Coronary artery (tissue), 2 donors: Measurements from ENCODE around the gene TGM1.
A peak's percentile ranks its signal among the peaks of the same experiment; 100 is the strongest.

Experiments used
- DNase-seq: peaks from one replicate; pipeline ENCODE4 v3.0.0-alpha.2; 2017; ENCODE audit warnings: low spot score
- H3K27ac ChIP-seq, 2 donors: fragments of 200-600 bp; sonication (generic); one replicate each; pipeline ENCODE4 v1.5.1; 2016 to 2019
- H3K4me3 ChIP-seq: fragments of 200-600 bp; sonication (generic); 2 replicates; pipeline ENCODE4 v1.5.1; 2016; ENCODE audit warnings: mild to moderate bottlenecking, moderate library complexity
- TF ChIP-seq, protein P1 (sequence below): fragments of 200-600 bp; sonication (generic); IDR thresholded peaks from one replicate; pipeline ENCODE4 v1.5.1; 2019; ENCODE audit warnings: antibody characterized with exemption

Gene TGM1

DNA sequence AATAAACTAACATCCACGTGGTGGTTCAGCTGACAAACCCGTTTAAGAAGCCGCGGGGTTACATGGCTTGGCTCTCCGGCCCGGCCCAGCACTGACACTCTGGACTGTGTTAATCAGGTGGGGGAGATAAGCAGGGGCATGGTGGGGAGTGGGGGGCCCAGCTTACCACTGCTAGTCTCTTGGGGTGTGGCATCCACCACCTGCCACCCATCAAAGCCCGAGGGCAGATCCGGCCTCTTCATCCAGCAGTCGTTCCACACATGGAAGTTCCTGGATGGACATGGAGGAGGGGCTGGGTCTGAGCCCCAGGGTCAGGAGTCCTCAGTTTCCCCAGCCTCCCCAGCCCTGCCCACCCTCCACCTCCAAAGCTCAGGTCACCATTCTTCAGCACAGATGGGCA is 4.9 kb downstream of the TGM1 start:
- Histone ChIP-seq H3K27ac (no peak overlapping the region), H3K4me3 (no peak overlapping the region)
- DNase-seq: no peak
- TF ChIP-seq, protein P1, sequence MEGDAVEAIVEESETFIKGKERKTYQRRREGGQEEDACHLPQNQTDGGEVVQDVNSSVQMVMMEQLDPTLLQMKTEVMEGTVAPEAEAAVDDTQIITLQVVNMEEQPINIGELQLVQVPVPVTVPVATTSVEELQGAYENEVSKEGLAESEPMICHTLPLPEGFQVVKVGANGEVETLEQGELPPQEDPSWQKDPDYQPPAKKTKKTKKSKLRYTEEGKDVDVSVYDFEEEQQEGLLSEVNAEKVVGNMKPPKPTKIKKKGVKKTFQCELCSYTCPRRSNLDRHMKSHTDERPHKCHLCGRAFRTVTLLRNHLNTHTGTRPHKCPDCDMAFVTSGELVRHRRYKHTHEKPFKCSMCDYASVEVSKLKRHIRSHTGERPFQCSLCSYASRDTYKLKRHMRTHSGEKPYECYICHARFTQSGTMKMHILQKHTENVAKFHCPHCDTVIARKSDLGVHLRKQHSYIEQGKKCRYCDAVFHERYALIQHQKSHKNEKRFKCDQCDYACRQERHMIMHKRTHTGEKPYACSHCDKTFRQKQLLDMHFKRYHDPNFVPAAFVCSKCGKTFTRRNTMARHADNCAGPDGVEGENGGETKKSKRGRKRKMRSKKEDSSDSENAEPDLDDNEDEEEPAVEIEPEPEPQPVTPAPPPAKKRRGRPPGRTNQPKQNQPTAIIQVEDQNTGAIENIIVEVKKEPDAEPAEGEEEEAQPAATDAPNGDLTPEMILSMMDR: no peak

DNA sequence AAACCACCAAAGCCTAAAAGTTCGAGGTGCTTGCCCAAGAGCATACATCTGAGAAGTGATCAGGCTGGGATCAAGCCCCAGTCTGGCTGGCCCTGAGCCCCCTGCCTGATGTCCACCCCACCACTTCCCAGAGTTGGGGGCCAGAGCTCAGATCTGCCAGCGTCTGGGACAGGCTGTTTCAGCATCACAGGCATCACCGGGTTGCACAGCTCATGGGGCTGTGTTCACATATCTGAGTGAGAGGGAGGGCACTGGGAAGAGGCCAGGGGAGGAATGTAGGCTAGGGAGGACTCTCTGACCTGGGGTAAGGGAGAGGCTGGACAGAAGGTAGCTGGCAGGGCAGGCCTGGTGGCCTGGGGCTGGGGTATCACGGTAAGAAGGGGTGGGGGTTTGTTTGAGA is 6.0 kb downstream of the TGM1 start:
- Histone ChIP-seq H3K4me3 (no peak overlapping the region), H3K27ac (peak overlapping the region in 1 of 2 donors; percentile 28)
- DNase-seq: no peak
- TF ChIP-seq, protein P1: no peak

DNA sequence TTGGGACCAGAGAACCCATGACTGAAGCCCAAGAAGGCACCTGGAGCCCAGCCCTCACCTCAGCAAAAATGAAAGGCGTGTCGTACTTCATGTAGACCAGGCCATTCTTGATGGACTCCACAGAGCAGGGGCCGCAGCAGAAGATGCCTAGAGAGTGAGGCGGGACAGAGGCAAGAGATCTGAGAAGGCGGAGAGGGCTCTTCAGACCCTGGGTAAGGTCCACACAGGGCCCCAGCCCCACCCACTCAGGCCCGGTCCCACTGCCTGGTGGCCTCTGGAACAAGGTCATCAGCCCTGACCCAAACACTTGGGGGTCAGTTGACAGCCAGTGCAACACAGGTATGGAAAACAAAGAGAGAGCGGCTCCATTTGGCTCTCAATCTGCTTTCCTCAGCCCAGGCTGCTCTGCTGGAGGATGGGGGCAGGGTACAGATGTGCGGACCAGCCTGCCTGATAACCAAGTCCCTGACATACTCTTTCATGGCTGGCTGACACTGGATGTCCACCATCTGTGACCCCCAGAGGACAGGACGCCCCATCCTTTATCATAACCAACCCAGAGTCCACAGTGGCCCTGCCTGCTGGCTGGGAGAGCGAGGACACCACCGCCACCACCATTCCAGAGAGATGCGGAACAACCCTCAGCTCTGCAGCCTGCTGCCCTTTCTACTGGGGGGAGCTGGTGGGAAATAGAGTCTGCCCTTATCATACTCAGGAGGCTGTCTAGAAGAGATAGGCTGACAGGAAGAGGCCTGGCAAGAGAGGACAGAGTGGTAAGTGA is 6.9 kb downstream of the TGM1 start:
- H3K4me3 ChIP-seq: no peak overlapping the region
- no peak for DNase-seq
- TF ChIP-seq, protein P1: no peak
- H3K27ac ChIP-seq: no peak overlapping the region

DNA sequence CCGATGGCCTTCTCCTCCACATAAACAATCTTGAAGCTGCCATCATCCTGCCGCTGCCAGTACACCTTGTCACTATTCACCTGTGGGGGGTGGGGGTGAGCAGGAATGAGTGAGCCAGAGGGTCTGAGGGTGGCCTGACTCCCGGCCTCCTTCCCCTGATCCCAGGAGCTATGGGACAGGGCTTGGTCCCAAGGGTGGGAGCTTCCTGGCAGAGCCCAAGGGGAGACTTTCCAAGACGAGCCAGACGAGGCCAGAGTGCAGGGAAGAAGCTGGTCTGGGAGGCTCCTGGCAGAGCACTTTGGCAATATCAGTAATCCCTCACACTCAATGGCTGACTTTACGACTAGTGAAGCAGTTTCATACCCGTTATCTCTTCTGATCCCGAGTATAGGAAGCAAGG is 7.5 kb downstream of the TGM1 start:
- no peak for DNase-seq
- Histone ChIP-seq H3K4me3 (no peak overlapping the region), H3K27ac (no peak overlapping the region)
- TF ChIP-seq, protein P1: no peak

DNA sequence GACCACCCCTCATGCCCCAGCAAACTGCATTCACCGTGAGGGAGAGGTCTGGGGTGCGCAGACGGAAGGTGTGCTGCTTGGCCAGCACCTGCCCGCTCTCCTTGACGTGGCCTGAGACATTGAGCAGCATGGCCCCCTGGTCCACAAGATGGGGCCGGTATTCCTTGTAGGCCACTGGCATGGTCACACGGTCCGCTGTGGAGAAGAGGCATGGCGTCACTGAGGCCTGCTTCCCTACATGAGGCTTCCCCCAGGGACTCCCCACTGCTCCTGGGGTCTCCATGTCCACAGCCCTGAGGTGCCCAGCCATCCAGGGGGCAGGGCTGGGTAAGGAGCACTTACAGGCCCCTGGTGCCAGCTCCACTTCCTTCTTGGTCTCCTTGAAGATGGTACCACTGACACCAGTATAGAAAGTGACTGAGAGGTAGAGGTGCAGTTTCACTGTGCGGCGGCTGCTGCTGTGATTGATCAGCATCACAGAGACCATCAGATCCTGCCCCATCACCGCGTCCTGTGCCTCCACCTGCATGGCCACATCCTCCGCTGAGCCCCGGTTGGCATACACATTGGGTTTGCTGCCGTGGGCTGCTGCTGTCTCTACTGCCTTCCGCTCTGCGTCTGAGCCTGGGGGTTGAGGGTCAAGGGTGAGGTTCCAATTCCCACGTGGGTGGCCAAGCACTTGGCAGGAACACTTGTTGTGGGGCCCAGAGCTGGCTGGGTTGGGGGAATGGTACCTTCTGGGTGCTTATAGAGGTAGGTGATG is 8.2 kb downstream of the TGM1 start:
- Histone ChIP-seq H3K4me3 (no peak overlapping the region), H3K27ac (no peak overlapping the region)
- no peak for DNase-seq
- TF ChIP-seq, protein P1: no peak

DNA sequence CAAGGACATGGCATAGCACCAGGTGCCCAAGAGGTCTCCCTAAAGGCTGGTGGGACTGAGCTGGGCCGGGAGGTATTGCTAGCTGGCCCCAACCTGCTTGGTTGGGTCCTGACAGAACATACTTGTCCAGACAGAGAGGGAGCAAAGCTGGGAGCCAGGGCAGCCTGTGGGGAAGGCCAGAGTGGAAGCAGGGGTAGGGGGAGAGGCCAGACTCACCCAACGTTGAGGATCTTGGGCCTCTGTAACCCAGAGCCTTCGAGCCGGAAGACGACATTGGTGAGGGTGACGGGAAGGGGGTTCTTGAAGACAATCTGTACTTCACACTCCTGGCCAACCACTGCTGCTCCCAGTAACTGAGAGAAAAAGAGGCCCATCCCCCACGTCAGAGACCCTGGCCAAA is 9.0 kb downstream of the TGM1 start:
- no peak for DNase-seq
- Histone ChIP-seq H3K27ac (no peak overlapping the region), H3K4me3 (no peak overlapping the region)
- TF ChIP-seq, protein P1: no peak
